ENCODE results near the gene AP4S1.

GRCh38 chr14:31057701-31058364, 32.4 kb downstream of the AP4S1 start:
- TF ChIP-seq CTCF (IDR thresholded peaks at IDR 0.05 in 4 of 5, conservative IDR thresholded peaks at IDR 0.05 in 1 of 5) (no peak), POLR2A (IDR thresholded peaks at IDR 0.05) (no peak)
